ENCODE results near the gene CCDC178.

CCDC178 gene

DNA sequence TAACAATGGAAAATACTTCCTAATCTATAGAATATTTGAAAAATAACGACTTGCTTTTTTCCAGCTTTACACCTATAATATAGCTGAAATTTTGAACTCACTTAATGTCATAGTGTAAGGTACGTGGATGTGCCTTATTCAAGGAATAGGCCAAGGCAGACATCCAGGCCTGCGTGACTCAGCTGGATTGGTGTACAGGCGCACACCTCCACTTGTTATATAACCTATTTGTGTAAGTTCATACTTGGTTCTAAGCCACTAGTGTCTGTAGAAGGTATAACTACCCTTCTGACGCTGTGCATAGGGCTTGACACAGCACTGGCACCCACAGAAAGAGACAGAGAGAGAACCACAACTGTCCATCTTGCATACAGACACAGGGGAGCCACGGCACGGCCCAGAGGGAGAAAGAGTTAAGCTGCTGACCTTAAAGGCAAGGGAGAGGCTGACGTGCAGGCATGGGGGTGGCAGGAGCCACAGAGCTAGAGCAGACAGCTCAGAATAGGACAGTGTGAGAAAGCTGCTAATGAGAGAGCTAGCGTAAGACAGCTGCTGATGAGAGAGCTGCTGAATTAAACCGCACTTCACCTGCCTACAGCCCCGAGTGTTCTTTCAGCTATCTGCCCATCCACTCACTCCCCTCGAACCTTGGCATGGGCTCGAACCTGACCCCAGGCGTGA, 16.1 kb downstream of the CCDC178 start:
- no peak for TF ChIP-seq POLR2AphosphoS5 (IDR thresholded peaks at IDR 0.05; ENCODE audit: low read depth, low read length)
- TF ChIP-seq FOXP2 (optimal IDR thresholded peaks at IDR 0.05; ENCODE audit: borderline replicate concordance, extremely low read depth, extremely low read length, insufficient read depth): no peak
- TF ChIP-seq, protein P1, sequence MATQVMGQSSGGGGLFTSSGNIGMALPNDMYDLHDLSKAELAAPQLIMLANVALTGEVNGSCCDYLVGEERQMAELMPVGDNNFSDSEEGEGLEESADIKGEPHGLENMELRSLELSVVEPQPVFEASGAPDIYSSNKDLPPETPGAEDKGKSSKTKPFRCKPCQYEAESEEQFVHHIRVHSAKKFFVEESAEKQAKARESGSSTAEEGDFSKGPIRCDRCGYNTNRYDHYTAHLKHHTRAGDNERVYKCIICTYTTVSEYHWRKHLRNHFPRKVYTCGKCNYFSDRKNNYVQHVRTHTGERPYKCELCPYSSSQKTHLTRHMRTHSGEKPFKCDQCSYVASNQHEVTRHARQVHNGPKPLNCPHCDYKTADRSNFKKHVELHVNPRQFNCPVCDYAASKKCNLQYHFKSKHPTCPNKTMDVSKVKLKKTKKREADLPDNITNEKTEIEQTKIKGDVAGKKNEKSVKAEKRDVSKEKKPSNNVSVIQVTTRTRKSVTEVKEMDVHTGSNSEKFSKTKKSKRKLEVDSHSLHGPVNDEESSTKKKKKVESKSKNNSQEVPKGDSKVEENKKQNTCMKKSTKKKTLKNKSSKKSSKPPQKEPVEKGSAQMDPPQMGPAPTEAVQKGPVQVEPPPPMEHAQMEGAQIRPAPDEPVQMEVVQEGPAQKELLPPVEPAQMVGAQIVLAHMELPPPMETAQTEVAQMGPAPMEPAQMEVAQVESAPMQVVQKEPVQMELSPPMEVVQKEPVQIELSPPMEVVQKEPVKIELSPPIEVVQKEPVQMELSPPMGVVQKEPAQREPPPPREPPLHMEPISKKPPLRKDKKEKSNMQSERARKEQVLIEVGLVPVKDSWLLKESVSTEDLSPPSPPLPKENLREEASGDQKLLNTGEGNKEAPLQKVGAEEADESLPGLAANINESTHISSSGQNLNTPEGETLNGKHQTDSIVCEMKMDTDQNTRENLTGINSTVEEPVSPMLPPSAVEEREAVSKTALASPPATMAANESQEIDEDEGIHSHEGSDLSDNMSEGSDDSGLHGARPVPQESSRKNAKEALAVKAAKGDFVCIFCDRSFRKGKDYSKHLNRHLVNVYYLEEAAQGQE (IDR thresholded peaks at IDR 0.05; ENCODE audit: insufficient read depth in 1 of 2, low read depth in 2 of 2, low read length in 2 of 2): no peak
- no peak for TF ChIP-seq TAF1 (IDR thresholded peaks at IDR 0.05; ENCODE audit: borderline replicate concordance, insufficient read depth, low read length)
- TF ChIP-seq SIN3A (IDR thresholded peaks at IDR 0.05; ENCODE audit: borderline replicate concordance, insufficient read depth, low read length): no peak

DNA sequence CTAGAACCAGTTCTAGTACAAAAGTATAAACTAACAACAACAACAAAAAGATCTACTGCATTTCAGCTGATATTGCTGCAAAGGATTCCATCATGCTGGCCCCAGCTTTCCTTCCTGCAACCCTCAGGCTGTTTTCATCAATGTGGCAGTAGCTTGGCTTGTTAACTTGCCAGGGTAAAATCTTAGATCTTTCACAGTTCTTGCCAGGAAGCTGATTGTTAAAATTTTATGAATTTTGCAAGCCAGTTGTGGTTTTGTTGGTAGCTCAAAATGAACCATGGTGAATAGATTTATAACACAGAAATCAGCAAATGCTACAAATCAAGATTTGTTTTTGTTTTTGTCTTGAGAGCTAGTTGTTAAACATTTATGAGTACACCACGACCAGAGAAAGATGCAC, 19.3 kb downstream of the CCDC178 start:
- no peak for TF ChIP-seq FOXP2 (optimal IDR thresholded peaks at IDR 0.05; ENCODE audit: borderline replicate concordance, extremely low read depth, extremely low read length, insufficient read depth)
- TF ChIP-seq, protein P1 (IDR thresholded peaks at IDR 0.05; ENCODE audit: insufficient read depth in 1 of 2, low read depth in 2 of 2, low read length in 2 of 2): no peak
- TF ChIP-seq TAF1 (IDR thresholded peaks at IDR 0.05; ENCODE audit: borderline replicate concordance, insufficient read depth, low read length): no peak
- TF ChIP-seq SIN3A (IDR thresholded peaks at IDR 0.05; ENCODE audit: borderline replicate concordance, insufficient read depth, low read length): no peak
- no peak for TF ChIP-seq POLR2AphosphoS5 (IDR thresholded peaks at IDR 0.05; ENCODE audit: low read depth, low read length)

DNA sequence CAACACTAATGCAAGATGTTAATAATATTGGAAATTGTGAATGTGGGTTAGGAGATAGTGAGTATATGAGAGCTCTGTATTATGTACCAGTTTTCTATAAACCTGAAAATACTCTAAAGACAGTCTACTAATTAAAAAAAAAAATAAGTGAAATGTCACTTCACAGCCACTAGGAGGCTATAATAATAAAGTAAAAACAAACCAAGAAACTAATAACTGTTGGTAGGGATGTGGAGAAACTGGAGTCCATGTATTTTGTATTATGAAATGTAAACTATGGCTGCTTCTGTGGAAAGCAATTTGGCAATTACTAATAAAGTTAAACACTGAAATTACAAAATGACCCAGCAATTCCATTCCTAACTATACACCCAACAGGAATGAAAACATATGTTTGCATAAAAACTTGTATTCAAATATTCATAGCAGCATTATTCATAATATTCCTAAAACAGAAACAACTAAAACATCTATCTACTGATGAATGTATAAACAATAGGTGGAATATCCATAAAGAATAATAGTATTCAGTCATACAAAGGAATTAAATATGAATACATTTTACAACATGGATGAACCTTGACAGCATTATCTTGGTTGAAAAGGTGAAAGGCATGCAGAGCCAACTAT, 36.2 kb downstream of the CCDC178 start:
- no peak for TF ChIP-seq SIN3A (IDR thresholded peaks at IDR 0.05; ENCODE audit: borderline replicate concordance, insufficient read depth, low read length)
- TF ChIP-seq, protein P1 (IDR thresholded peaks at IDR 0.05; ENCODE audit: insufficient read depth in 1 of 2, low read depth in 2 of 2, low read length in 2 of 2): no peak
- no peak for TF ChIP-seq POLR2AphosphoS5 (IDR thresholded peaks at IDR 0.05; ENCODE audit: low read depth, low read length)
- no peak for TF ChIP-seq FOXP2 (optimal IDR thresholded peaks at IDR 0.05; ENCODE audit: borderline replicate concordance, extremely low read depth, extremely low read length, insufficient read depth)
- TF ChIP-seq TAF1 (IDR thresholded peaks at IDR 0.05; ENCODE audit: borderline replicate concordance, insufficient read depth, low read length): no peak

DNA sequence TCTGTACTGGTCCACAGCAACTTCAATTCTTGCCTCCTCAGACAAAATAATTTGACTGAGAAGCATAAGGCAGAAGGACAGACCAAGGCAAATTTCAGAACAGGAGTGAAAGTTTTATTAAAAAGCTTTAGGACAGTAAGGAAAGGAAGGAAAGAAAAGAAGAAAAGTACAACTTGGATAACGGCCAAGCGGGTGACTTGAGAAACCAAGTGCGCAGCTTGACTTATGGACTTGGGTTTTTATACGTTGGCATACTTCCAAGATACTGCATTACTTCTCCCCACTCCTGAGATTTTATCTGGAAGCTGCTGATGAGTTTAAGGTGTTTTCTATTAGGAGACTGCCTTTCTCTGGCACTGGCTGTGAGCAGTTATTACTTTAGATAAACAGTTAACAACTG, 64.7 kb downstream of the CCDC178 start:
- TF ChIP-seq FOXP2 (optimal IDR thresholded peaks at IDR 0.05; ENCODE audit: borderline replicate concordance, extremely low read depth, extremely low read length, insufficient read depth) (no peak), SIN3A (IDR thresholded peaks at IDR 0.05; ENCODE audit: borderline replicate concordance, insufficient read depth, low read length) (no peak), POLR2AphosphoS5 (IDR thresholded peaks at IDR 0.05; ENCODE audit: low read depth, low read length) (no peak), TAF1 (IDR thresholded peaks at IDR 0.05; ENCODE audit: borderline replicate concordance, insufficient read depth, low read length) (no peak)
- TF ChIP-seq, protein P1 (IDR thresholded peaks at IDR 0.05; ENCODE audit: insufficient read depth in 1 of 2, low read depth in 2 of 2, low read length in 2 of 2): no peak
